Brain microvascular endothelial cell (primary cell): ENCODE results near the gene PRMT7.

Source experiments
- DNase-seq: peaks from one replicate; pipeline ENCODE4 v3.0.0-alpha.2; 2020
- H3K27ac ChIP-seq: fragments of 250-450 bp; sonication (Bioruptor Pico); 2 replicates; pipeline ENCODE4 v1.5.1; 2020; ENCODE audit warnings: mild to moderate bottlenecking, moderate library complexity
- H3K27me3 ChIP-seq: fragments of 250-450 bp; sonication (Bioruptor Pico); replicated peaks from 2 replicates; pipeline ENCODE4 v1.5.1; 2020; ENCODE audit warnings: mild to moderate bottlenecking
- H3K36me3 ChIP-seq: fragments of 250-450 bp; sonication (Bioruptor Pico); replicated peaks from 2 replicates; pipeline ENCODE4 v1.5.1; 2020; ENCODE audit warnings: mild to moderate bottlenecking
- H3K4me3 ChIP-seq: 2 replicates; pipeline ENCODE4 v1.5.1; 2011; ENCODE audit warnings: low read depth, mild to moderate bottlenecking, control low read depth, low read length, moderate library complexity
- CTCF ChIP-seq: IDR thresholded peaks from 2 replicates; pipeline ENCODE4 v1.5.1; 2011; ENCODE audit warnings: low read depth, mild to moderate bottlenecking, moderate library complexity, low read length, control low read depth, inconsistent platforms; ENCODE audit errors: missing control alignments
- in situ Hi-C: cut with HindIII; loops from 2 replicates; pipeline ENCODE4 v1.10.0; 2017; ENCODE audit warnings: low sequenced_read_pairs, low pct_ligation_motif_present

The PRMT7 gene

GRCh38 chr16:68362262-68362913 lies 51.6 kb downstream of the PRMT7 start:
- Histone ChIP-seq H3K27ac (no peak overlapping the region), H3K4me3 (no peak overlapping the region), H3K27me3 (no peaks in the 10 kb centered on the region), H3K36me3 (peaks cover 4% of the 10 kb centered on the region)
- no peak for DNase-seq
- in situ Hi-C loops: no loop called here
- no peak for TF ChIP-seq CTCF

- no peak for TF ChIP-seq CTCF
- in situ Hi-C loops: no loop called here
- Histone ChIP-seq H3K27me3 (no peaks in the 10 kb centered on the region), H3K36me3 (no peaks in the 10 kb centered on the region), H3K4me3 (no peak overlapping the region), H3K27ac (no peak overlapping the region)
- DNase-seq: no peak
Measured at GRCh38 chr16:68362947-68363657, 52.3 kb downstream of the PRMT7 start.

GRCh38 chr16:68363658-68364521 lies 53.1 kb downstream of the PRMT7 start:
- H3K4me3 ChIP-seq: no peak overlapping the region
- H3K36me3 ChIP-seq: no peaks in the 10 kb centered on the region
- in situ Hi-C loops: no loop called here
- H3K27ac ChIP-seq: no peak overlapping the region
- no peak for TF ChIP-seq CTCF
- DNase-seq: no peak
- no peaks in the 10 kb centered on the region for H3K27me3 ChIP-seq

- peak; percentile 38 for TF ChIP-seq CTCF
- in situ Hi-C loops: no loop called here
- no peak for DNase-seq
- H3K27ac ChIP-seq: no peak overlapping the region
- no peaks in the 10 kb centered on the region for H3K36me3 ChIP-seq
- no peak overlapping the region for H3K4me3 ChIP-seq
- H3K27me3 ChIP-seq: no peaks in the 10 kb centered on the region
Measured at GRCh38 chr16:68364561-68364998, 53.8 kb downstream of the PRMT7 start.

GRCh38 chr16:68365167-68365817 lies 54.5 kb downstream of the PRMT7 start:
- no peak for DNase-seq
- in situ Hi-C loops: no loop called here
- Histone ChIP-seq H3K27ac (no peak overlapping the region), H3K27me3 (no peaks in the 10 kb centered on the region), H3K4me3 (no peak overlapping the region), H3K36me3 (no peaks in the 10 kb centered on the region)
- TF ChIP-seq CTCF: no peak
